Pancreas (tissue), 10 donors: ENCODE data around the gene PAPSS1. TPM values are rescaled to one million over a fixed set of nuclear protein-coding genes. Genes with fewer than 3 reads are reported as not detected.

Source experiments
- ATAC-seq, 4 donors: fragments of 200-7000 bp; cut with Tn5 transposase; one replicate each; pipeline versions ENCODE4 v1.8.0 to v1.9.1; 2020; ENCODE audit warnings: mild to moderate bottlenecking in 4 of 4, moderate library complexity in 4 of 4
- DNase-seq, 6 donors: peaks; one replicate each; pipeline ENCODE4 v3.0.0-alpha.2; 2020
- FAIRE-seq: peaks from 2 replicates; lab custom pipeline; 2012; peaks lifted over from hg19 to GRCh38; lab: Jason Lieb, UNC
- H3K27ac ChIP-seq, 4 donors: fragments of 200-600 bp; sonication (generic); 1 replicate in 3 of 4; 2 replicates in 1 of 4; pipeline versions ENCODE4 v1.5.0 to v1.8.0; 2020
- H3K27me3 ChIP-seq, 4 donors: fragments of 200-600 bp; one replicate each; pipeline ENCODE4 v1.8.0; 2021
- H3K36me3 ChIP-seq, 3 donors: fragments of 200-600 bp; sonication (generic) in 1 of 3; one replicate each; pipeline versions ENCODE4 v1.5.0 to v1.8.0; 2020 to 2021
- H3K4me1 ChIP-seq, 3 donors: fragments of 200-600 bp; one replicate each; pipeline ENCODE4 v1.8.0; 2021
- H3K4me3 ChIP-seq, 4 donors: fragments of 200-600 bp; sonication (generic) in 2 of 4; one replicate each; pipeline versions ENCODE4 v1.5.0 to v1.8.0; 2020 to 2021
- H3K9me3 ChIP-seq, 4 donors: fragments of 200-600 bp; one replicate each; pipeline ENCODE4 v1.8.0; 2021
- WGBS, 2 donors: extraction: QIAGEN DNeasy Blood & Tissue Kit; methylation state at CpG; one replicate each; pipeline ENCODE4 v1.1.7; 2013; 5-methylcytosine and 5-hydroxymethylcytosine counted together
- intact Hi-C, 3 donors: fragments of 100-400 bp; cut with DNase I; formaldehyde crosslinking; loops; one replicate each; pipeline versions ENCODE4 v1.11.1 to v1.14.2; 2022
- polyA plus RNA-seq, 2 donors: library from polyadenylated mRNA; stranded (reverse); fragments of 200-250 nt; gene quantifications; one replicate each; pipeline ENCODE4 v1.2.3, GENCODE V29; 2013
- total RNA-seq, 6 donors: library from RNA; stranded (reverse); fragmentation: NEBNext Ultra II Directional in 4 of 6; extraction: Animal tissue kit (Norgen Biotek cat#: 25700) in 4 of 6; gene quantifications; one replicate each; pipeline versions ENCODE4 v1.2.1 to v1.2.4, GENCODE V29; 2021 to 2023
- TF ChIP-seq, protein P1 (sequence below), 4 donors: fragments of 200-600 bp; sonication (generic) in 3 of 4; IDR thresholded peaks; one replicate each; pipeline versions ENCODE4 v1.5.0 to v1.8.0; 2021; ENCODE audit warnings: antibody characterized with exemption in 4 of 4
- donor health status: healthy with polysubstance abuse.
- donor health status: DM: no; HTN: no; CAD: no; lungs with moderate emphysema.
- donor health status: DM: no; HTN: no; CAD: no.
- donor health status: control.
- donor health status: control.
- donor health status: Bipolar disorder and iron deficiency.
- donor health status: DM: yes; HTN: yes; CAD: no.
- donor health status: DM: no; HTN: no; CAD: no.
- donor health status: DM: no; HTN: no; CAD: no.
- donor health status: DM: yes; HTN: yes; CAD: no.

The PAPSS1 gene
- total and polyA plus RNA-seq, 8 donors: 19.1 to 45.1 (median 25.8) TPM

DNA sequence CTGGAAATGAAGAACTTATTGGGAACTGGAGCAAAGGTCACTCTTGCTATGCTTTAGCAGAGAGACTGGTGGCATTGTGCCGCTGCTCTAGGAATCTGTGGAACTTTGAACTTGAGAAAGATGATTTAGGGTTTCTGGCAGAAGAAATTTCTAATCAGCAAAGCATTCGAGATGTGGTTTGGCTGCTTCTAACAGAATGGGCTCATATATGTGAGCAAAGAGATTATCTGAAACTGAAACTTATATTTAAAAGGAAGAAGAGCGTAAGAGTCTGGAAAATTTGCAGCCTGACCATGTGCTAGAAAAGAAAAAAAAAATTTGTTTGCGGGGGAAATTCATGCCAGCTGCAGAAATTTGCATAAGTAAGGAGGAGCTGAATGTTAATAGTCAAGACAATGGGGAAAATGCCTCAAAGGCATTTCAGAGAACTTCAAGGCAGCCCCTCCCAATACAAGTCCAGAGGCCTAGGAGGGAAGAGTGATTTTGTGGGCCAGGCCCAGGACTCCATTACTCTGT, 35.9 kb upstream of the PAPSS1 start:
- H3K4me1 ChIP-seq: no peaks in the 10 kb centered on the region
- FAIRE-seq (no peak), DNase-seq (no peak), ATAC-seq (no peak)
- H3K36me3 ChIP-seq: no peaks in the 10 kb centered on the region
- H3K9me3 ChIP-seq: no peaks in the 10 kb centered on the region
- H3K27ac ChIP-seq: no peak overlapping the region
- 66 to 73% methylated on average over 4 of the region's 4 CpGs for WGBS, 2 donors
- no peaks in the 10 kb centered on the region for H3K27me3 ChIP-seq
- intact Hi-C loops: loop anchor here in 2 of 3 donors (5.0 to 10.0 kb wide), 2 partner anchors 159 to 161 kb away; no protein-coding TSS in a partner anchor
- no peak overlapping the region for H3K4me3 ChIP-seq
- TF ChIP-seq, protein P1, sequence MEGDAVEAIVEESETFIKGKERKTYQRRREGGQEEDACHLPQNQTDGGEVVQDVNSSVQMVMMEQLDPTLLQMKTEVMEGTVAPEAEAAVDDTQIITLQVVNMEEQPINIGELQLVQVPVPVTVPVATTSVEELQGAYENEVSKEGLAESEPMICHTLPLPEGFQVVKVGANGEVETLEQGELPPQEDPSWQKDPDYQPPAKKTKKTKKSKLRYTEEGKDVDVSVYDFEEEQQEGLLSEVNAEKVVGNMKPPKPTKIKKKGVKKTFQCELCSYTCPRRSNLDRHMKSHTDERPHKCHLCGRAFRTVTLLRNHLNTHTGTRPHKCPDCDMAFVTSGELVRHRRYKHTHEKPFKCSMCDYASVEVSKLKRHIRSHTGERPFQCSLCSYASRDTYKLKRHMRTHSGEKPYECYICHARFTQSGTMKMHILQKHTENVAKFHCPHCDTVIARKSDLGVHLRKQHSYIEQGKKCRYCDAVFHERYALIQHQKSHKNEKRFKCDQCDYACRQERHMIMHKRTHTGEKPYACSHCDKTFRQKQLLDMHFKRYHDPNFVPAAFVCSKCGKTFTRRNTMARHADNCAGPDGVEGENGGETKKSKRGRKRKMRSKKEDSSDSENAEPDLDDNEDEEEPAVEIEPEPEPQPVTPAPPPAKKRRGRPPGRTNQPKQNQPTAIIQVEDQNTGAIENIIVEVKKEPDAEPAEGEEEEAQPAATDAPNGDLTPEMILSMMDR (IDR thresholded peaks at IDR 0.05): no peak

DNA sequence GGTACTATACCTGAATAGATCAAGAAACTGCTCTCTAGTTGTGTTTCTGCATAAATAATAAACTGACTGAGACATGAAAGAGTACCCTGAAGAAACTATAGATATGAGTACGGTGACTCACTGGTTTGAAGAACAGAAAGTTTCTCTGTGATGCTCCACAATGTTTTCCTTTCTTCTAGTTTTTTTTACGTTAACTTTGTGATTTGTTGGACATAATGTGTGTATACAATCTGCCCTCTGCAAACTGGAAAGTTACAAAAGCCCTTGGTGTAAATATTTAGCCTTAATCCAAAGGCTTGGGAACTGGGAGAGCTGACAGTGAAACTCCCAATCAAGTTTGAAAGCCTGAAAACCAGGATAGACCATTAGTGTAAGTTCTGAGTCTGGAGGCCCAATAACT, 31.6 kb upstream of the PAPSS1 start:
- intact Hi-C loops: loop anchor here in 2 of 3 donors (5.0 to 10.0 kb wide), 2 partner anchors 163 to 166 kb away; no protein-coding TSS in a partner anchor
- no peaks in the 10 kb centered on the region for H3K9me3 ChIP-seq
- H3K4me3 ChIP-seq: no peak overlapping the region
- 63 to 76% methylated on average over 2 of the region's 2 CpGs for WGBS, 2 donors
- no peak overlapping the region for H3K27ac ChIP-seq
- no peak for FAIRE-seq
- no peak for ATAC-seq
- DNase-seq: no peak
- TF ChIP-seq, protein P1 (IDR thresholded peaks at IDR 0.05): no peak
- no peaks in the 10 kb centered on the region for H3K4me1 ChIP-seq
- H3K36me3 ChIP-seq: no peaks in the 10 kb centered on the region
- H3K27me3 ChIP-seq: no peaks in the 10 kb centered on the region

DNA sequence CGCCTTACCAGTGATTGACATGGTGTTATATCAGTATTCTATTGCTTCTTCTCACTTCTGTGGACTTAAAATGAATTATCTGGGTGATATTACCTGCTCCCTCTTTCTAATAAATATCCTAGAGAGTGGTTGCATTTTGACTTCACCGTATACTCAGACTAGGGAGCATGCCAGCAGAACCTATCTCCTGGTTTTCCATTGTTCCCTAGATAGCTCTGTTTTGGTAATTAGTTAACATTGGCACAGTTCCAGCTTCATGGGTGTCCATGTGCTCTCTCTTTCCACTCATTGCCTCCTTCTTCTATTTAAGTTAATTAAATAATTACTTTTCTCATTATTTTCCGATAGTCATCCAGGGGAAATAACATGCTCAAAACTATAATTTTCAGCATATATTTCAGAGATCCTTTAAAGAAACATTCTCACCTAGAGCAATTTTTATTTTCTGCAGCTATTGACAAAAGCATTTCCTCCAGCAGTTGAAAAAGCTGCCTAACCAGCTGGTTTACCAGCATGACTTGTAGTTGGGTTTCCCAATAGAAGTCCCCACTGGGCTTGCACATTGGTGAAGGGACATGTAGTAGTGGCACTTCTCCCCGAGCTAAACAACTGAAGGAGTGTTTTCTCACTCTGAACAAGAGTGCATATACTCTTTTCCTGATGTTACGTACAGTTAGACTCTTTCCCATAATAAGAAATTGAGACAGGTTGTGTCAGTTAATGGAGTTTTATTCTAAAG, 27.9 kb upstream of the PAPSS1 start:
- DNase-seq (no peak), ATAC-seq (no peak), FAIRE-seq (no peak)
- no peaks in the 10 kb centered on the region for H3K36me3 ChIP-seq
- H3K27ac ChIP-seq: no peak overlapping the region
- no peaks in the 10 kb centered on the region for H3K27me3 ChIP-seq
- TF ChIP-seq, protein P1 (IDR thresholded peaks at IDR 0.05): no peak
- no peak overlapping the region for H3K4me3 ChIP-seq
- H3K9me3 ChIP-seq: no peaks in the 10 kb centered on the region
- no peaks in the 10 kb centered on the region for H3K4me1 ChIP-seq
- intact Hi-C loops: no loop called here
- 53 to 59% methylated on average over 5 of the region's 5 CpGs for WGBS, 2 donors

DNA sequence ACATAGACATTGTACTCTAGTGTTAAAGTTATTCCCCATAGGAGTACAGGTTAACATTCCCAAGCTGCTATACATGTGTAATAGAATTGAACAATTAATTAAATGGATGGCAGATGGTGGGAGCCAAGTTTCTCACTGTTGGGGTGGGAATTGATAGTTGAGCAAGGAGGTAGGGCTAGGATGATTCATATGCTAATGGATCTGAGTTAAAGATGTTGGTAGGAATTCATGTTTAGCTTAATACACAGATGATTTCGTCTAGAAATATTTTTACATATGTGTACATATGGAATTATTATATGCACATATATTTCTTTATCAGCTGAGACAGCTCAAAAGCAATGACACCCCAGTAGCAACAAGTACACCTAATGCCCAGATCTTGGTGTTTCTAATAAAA, 26.1 kb upstream of the PAPSS1 start:
- H3K9me3 ChIP-seq: no peaks in the 10 kb centered on the region
- ATAC-seq: no peak
- no peak overlapping the region for H3K4me3 ChIP-seq
- no peaks in the 10 kb centered on the region for H3K4me1 ChIP-seq
- DNase-seq: no peak
- intact Hi-C loops: no loop called here
- H3K36me3 ChIP-seq: no peaks in the 10 kb centered on the region
- no peaks in the 10 kb centered on the region for H3K27me3 ChIP-seq
- TF ChIP-seq, protein P1 (IDR thresholded peaks at IDR 0.05): no peak
- no peak overlapping the region for H3K27ac ChIP-seq
- WGBS, 2 donors: 67 to 79% methylated on average over 1 of the region's 1 CpG
- no peak for FAIRE-seq

DNA sequence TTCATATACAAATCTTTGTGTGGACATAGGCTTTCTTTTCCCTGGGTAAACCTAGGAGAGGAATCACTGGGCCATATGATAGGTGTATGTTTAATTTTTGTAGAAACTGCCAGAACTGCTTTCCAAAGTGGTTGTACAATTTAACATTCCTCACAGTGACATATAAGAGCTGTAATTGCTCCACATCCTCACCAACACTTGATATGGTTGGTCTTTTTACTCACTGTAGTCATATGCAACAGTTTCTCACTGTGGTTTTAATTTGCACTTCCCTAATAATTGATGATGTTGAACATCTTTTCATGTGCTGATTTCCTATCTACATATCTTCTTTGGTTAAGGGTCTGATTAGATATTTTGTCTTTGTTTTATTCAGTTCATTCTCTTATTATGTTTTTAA, 24.5 kb upstream of the PAPSS1 start:
- Histone ChIP-seq H3K4me1 (no peaks in the 10 kb centered on the region), H3K27me3 (no peaks in the 10 kb centered on the region), H3K36me3 (no peaks in the 10 kb centered on the region), H3K4me3 (no peak overlapping the region), H3K27ac (no peak overlapping the region), H3K9me3 (no peaks in the 10 kb centered on the region)
- no peak for DNase-seq
- ATAC-seq: no peak
- intact Hi-C loops: no loop called here
- TF ChIP-seq, protein P1 (IDR thresholded peaks at IDR 0.05): no peak
- FAIRE-seq: no peak
